HG03469 (cell line): ENCODE data around the gene RCN2.
"Not testable (repeated sequence)": the region's sequence is repeated elsewhere in the genome, so short reads cannot be mapped to it uniquely, and the experiment has no call there.

Source experiments
- ATAC-seq: cut with Tn5 transposase; IDR thresholded peaks from one replicate; pipeline ENCODE4 v1.9.1; 2021; ENCODE audit warnings: mild to moderate bottlenecking, moderate library complexity, moderate number of reproducible peaks; ENCODE audit not compliant: unreplicated experiment

RCN2 gene

DNA sequence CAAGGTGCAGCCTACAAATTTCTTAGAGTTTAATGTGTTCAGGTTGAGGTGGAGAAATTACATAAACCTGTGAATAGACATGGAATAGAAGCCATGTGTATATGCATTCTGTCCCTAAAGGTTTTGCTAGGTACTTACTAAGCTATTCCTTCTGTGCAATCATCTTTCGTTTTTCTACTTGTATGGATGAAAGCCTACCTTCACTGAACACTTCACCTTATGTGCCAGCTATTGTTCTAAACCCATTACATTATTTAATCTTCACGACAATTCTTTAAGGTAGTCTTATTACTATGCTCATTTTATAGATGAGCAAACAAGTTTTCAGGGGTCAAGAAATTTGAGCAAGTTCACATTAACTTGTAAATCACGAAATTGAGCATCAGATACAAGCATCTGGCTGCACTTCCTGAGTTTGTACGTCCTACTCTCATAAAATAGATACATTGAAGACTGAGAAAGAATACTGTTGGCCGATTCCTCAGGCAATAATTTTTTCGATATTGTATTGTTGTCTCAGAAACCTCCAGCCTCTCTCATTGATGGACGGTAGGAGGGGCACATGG lies 635 bp upstream of the RCN2 start:
- no peak for ATAC-seq

DNA sequence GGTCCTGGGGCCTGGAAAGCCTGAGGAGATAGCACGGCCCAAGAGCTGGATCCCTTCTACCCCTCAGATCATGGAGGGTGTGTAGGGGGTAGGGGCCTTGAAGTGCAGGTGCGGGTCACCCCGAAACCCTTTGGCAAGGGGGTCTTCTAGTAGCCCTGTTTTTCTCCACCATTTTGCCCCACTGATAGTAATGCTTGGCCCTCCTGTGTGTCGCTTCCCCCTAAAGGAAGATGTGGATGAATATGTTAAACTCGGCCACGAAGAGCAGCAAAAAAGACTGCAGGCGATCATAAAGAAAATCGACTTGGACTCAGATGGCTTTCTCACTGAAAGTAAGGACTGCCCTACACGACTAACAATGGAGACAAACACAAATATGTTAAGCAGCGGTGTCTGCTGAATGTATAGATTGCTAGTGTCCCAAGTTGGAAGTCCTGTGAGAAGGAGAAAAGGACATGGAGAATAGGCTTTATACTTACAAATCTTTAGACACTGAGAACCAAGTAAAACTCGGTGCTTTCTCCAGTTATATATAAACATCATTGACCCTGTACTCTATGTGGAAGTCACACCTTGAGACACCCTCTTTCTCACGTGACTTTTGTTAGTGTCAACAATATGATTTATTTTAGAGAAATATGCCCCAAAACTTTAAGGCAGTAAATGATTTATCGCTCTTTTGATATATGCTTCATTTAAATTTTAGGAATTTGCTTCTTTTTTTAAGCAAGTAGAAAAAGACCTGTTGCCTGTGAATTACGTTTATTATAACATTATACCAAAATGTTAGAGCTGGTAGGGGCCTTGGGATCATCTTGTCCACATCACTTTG lies 802 bp downstream of the RCN2 start:
- no peak for ATAC-seq

DNA sequence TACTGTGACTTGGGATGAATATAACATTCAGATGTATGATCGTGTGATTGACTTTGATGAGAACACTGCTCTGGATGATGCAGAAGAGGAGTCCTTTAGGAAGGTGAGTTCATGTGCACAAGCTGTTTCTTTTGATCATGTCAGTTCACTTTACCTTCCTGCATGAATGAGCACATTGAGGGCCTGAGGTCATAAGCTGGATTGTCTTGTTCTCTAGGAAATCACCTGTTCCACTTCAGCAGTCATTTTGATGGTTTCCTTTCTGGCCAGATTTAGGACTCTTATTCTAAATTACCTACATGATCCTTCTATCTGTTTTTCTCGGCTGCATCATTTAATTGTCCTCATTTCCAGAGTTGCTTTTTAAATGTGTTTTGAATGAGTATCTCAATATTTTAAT lies 4.1 kb downstream of the RCN2 start:
- ATAC-seq = no peak

DNA sequence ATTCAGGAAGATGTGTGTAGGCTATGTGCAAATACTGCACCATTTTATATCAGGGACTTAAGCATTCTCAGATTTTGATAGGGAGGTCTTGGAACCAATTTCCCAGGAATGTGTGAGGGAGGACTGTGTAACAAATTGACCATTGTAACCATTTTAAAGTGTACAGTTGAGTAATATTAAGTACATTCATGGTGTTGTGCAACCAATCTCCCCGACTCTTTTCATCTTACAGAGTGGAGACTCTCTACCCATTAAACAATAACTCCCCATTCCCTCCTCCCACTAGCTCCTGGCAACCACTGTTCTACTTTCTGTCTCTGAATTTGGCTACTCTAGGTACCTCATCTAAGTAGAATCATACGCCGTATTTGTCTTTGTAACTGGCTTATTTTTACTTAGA lies 5.1 kb downstream of the RCN2 start:
- ATAC-seq = no peak

DNA sequence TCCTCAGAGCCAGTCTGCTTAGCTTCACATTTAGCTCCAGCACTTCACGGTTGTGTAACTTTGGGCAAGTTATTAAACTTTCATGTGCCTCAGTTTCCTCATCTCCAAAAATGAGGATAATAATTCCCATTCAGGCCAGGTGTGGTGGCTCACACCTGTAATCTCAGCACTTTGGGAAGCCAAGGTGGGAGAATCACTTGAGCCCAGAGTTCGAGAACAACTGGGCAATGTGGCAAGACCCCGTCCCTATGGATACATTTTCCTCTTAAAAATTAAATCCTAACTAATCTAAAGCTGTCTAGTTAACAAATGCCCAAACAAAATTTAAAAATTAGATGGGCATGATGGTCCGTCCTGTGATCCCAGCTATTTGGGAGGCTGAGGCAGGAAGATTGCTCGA lies 7.2 kb downstream of the RCN2 start:
- ATAC-seq = no peak

DNA sequence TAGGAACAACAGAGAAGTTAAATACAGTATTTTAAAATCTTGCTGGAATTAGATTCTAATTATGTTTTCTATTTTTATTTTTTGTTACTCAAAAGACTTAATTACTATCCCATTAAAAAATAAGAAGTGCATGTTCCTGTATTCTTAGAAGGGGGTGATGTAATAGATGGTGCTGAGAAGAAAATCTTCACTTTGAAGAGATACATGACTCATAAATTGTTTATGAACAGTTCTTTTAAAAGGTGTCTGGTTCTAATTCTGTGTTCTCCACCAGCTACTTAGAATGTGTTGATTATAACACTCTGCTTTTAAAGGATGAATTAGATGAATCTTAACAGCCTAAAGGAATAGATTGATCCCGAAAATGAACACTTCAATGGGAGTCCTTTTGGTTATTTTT lies 8.2 kb downstream of the RCN2 start:
- no peak for ATAC-seq

DNA sequence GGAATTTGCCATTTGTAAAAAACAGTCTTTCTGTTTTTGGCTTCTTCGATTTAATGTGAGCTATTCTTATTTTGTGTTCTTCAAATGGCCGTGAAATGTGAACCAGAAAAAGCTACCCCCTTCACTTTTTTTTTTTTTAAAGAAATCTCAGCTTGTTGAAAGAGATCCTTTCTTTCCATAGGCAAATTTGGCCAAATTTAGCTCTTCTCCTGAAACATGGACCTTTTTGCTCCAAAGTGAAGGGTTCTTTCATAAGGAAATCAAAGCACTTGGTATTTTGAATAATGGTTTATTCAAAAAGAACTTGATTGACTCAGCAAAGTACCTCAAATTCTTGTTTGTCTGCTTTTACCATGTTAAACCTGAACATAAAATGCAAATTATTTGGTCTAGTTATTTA lies 10.1 kb downstream of the RCN2 start:
- no peak for ATAC-seq

DNA sequence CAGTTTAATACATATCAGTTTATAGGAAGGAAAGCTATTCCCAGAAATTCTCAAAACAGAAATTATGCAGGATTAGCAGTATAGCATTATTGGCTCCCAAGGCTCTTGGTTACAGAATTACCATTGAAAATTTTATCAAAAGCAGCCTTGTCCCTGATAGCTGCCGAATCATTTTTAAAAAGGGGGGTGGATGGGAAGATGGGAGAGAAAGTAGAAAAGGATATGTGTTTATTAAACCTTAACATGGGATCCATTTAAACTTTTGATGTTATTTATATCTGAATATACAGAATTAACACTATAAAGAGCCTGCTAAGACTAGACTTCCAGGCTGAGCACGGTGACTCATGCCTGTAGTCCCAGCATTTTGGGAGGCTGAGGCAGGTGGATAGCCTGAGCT lies 10.8 kb downstream of the RCN2 start:
- ATAC-seq = no peak

DNA sequence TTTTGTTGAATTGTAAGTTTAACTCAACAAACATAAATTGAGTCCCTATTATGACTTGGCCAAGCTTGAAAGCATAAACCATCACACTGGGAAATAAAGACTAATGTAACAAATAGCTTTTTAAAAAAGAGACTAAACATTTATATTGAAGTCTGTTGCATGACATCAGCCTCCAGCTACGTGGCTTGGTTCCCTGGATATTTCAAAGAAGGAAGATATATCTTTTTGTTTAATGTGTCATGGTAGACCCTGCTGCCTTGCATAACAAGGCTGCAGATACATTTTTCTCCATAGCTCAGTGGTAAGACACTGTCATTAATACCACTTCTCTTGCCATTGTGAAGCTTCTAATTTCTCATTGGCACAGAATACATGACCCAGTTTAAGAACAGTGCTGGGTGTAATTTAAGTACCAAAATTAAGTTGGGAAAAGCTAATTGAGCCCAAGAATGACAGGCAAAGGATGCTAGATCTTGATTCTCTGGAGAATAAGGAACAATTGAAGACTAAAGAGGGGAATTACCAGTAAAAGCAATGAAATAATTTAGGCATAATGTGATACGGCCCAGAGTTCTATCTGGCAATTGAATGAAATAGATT lies 14.0 kb downstream of the RCN2 start:
- no peak for ATAC-seq

DNA sequence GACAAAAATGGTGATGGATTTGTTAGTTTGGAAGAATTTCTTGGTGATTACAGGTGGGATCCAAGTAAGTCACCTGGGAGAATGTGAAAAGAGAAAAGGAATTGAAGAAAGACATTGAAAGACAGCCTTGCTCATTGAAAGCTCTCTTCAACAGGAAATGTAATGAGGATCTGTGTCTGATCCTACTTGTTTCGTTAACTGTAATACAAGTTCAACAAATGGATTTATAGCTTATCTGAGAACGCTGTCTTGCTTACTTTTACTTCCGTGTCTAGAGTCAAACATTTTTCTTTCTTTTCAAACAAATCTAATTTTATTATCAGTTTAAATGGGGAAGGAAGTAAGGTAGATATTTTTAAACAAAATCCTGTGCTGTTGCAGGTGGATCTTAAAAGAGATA lies 15.9 kb downstream of the RCN2 start:
- no peak for ATAC-seq

DNA sequence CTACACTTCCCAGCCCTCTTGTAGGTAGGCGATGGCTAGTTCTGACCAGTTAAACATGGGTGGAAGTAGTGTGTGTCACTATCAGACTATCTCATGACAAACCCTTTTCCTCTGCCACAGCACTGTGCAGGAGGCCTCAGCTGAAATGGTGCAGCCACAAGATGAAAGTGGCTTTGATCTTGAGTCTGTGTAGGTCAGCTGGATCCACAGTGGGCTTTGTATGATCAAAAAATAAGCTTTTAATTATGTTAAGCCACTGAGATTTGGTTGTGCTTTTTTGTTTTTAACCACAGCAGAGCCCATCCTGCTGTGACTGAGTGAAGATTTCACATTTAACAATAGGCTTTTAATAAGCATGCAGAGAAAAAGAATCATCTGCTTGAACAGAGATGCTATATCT lies 19.7 kb downstream of the RCN2 start:
- no peak for ATAC-seq

DNA sequence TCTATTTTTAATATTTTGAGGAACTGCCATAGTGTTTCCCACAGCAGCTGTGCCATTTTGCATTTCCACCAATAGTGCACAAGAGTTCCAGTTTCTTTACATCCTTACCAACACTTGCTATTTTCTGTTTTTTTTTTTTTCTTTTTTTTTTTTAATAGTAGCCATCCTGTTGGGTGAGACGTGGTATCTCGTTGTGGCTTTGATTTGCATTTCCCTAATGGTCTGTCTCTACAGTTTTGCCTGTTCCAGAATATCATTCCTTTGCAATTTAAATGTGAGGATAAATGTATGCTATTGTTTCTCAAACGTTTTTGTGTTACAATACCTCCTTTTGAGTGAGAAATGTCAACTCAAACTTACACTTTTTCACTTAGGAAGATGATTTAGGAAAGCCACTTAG lies 22.4 kb downstream of the RCN2 start:
- ATAC-seq = no peak

DNA sequence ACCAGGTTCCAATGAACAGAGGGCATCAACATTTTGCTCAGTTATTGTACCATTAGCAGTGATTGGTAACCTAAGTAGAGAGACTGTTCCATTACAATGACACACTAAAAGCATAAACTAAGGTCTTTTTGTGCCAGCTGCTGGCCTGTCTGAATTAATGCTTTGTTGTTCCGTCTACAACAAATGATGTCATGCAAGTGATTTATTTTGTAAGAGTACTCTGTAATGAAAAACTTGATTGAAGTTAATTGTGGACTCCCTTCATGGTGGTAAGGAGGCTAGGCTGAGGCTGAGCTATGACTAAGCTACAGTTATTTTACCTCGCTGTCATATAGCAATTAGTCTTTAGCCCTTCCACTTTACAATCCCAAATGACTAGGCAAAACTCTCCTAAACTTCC lies 23.2 kb downstream of the RCN2 start:
- ATAC-seq = no peak

DNA sequence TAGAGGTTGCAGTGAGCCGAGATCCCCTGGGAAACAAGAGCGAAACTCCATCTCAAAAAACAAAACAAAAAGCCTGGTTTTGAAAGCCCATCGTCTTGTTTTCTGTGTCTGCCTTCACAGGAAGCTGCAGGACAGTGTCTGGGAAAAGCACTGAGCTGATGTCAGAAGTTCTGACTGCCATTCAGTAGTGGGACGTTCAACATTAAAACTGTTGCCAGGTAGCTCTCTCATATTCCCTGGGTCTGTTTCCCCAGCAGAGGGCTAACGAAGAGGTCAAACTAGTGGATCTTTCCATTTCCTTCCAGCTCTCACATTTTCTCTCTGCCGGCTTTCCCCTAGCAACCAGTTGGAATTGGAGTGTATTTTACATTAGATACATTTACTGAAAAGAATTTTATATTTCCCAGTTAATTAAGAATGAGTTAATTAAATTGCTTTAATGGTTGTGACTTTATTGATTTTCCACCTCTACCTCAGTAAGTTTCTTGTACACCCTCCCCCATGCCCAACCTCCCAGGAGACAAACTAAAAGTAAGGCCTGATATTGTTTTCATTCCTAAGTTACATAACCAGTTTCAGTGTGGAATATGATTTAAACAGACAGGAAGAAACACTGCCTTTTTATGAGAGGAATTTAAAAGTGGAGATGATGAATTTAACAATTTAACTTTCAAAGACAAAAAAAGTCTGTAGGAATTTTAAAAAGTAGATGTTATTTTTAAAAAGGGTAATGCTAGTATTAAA lies 29.9 kb downstream of the RCN2 start:
- no peak for ATAC-seq

DNA sequence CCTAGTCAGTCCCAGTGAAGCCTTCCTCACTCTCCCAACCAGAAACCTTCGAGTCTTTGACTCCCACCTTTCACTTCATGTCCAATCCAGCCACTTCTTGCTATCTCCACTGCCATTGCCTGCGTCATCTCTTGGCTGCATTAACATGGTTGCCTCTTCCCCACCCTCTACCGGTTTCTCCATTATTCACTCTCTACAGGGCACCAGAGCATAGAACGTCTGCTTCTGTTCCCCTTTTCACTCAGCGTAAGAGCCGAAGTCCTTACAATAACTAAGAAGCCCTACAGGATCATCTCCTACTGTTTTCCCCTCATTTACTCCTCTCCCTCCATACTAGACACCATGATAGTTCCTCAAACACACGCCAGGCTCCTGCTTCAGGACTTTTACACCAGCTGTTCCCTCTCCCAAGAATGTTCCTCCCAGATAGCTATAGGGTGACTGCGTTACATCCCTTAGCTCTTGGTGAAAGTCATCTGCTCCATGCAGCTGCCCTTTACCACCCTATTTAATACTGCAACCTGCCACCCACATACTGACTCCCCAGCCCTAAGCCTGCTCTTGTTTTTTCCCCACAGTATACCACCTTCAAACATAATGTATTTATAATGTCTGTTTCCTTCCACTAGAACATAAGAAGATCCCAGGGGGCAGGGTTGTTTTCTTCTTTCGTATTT lies 30.9 kb downstream of the RCN2 start:
- ATAC-seq = no peak

DNA sequence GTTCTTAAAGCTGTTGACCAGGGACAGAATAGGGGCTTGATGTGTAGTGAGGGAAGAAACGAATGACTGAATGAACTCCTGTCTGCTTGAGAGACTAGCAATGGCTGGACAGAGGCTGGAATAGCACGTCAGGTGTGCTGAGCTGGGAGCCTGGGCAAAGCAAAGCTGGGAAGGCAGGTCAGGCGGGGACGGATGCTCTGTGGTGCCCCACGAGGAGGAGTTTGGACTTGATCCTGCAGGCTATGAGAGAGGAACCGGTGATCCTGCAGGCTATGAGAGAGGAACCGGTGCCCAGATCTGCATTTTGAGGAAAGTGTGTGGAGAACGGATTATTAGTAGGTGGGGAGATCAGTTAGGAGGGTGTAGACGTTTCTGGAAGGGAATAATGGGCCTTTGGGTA lies 32.0 kb downstream of the RCN2 start:
- no peak for ATAC-seq

DNA sequence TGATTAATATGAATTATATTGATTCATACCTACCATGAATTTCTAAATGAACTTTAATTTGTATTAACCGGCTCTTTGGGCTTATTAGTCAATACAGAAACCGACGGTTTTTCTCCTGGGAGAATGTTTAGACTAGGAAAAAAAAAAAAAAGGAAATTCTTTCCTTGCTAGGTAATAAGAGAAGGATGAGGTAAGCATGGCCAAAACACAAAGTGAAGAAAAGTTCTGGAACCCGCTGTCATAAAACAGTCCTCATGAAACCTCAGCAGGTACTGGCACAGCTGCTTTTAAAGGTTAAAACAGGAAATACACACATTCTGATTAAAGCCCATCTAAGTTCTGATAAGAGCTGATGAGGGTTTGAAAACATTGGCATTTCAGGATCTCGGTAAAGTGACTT lies 32.6 kb downstream of the RCN2 start:
- no peak for ATAC-seq

DNA sequence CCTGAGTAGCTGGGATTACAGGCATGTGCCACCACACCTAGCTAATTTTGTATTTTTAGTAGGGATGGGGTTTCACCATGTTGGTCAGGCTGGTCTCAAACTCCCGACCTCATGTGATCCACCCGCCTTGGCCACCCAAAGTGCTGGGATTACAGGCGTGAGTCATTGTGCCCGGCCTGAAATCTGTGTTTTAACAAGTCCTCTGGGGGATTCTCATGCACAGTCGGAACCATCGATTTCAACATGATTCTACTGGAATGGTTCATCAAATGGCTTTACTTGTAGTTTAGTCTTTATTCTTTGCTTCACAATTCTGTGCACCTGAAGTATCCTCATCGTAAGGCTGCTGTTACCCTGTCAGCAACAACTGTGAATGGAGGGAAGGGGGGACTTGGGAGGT lies 34.5 kb downstream of the RCN2 start:
- not testable (repeated sequence) for ATAC-seq

DNA sequence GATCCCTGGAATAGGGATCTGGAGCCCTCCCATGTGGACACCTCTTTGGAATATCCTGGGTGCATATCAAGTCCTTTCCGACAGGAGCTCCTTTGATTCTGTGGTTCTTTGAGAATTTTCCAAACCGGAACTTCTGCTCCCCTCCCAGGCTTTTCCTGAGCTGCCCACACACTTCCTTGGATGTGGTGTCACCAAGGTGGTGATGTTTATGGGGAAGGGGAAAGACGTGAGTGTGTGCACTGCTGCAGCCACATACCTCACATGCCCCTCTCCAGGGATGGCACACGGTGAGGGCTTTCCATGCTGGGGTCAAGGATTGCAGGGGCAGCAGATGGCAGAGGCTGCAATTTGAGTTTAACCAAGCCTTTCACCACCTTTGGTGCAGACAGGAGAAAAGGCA lies 35.5 kb downstream of the RCN2 start:
- no peak for ATAC-seq

DNA sequence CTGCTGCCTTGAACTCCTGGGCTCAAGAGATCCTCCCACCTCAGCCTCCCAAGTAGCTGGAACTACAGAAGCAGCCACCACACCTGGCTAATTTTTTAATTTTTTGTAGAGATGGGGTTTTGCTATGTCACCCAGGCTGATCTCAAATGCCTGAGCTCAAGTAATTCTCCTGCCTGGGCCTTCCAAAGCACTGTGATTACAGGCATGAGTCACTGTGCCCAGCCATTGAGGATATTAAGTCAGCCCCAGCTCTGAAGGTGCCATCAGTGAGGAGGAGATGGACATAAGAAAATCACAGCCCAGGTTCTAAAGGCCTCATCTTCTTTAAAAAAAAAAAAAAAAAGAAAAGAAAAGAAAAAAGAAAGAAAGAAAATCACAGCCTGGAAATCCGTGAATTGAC lies 36.8 kb downstream of the RCN2 start:
- no peak for ATAC-seq
